ENCODE data around the gene NCOA7.

NCOA7 gene

DNA sequence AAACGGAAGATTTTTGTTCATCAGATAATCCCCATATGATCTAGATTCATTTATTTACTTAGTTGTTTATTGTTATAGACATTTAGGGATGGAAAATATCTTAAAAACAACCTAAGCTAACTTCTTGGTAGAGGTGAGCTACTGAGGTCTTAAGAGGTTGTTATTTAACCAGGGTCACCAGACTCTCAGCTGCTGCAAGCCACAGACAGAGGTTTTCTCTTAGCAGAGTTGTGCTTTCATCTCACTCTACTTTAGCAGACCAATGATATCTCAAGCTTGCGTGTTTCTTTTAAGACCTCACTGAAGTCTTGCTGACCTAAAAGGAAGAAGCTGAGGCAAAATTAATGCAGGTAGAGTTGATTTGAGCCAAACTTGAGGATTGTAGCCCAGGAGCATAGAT lies 43.6 kb downstream of the NCOA7 start:
- DNase-seq (ENCODE audit: low read depth), result no peak
- TF ChIP-seq, protein P1, sequence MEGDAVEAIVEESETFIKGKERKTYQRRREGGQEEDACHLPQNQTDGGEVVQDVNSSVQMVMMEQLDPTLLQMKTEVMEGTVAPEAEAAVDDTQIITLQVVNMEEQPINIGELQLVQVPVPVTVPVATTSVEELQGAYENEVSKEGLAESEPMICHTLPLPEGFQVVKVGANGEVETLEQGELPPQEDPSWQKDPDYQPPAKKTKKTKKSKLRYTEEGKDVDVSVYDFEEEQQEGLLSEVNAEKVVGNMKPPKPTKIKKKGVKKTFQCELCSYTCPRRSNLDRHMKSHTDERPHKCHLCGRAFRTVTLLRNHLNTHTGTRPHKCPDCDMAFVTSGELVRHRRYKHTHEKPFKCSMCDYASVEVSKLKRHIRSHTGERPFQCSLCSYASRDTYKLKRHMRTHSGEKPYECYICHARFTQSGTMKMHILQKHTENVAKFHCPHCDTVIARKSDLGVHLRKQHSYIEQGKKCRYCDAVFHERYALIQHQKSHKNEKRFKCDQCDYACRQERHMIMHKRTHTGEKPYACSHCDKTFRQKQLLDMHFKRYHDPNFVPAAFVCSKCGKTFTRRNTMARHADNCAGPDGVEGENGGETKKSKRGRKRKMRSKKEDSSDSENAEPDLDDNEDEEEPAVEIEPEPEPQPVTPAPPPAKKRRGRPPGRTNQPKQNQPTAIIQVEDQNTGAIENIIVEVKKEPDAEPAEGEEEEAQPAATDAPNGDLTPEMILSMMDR (IDR thresholded peaks at IDR 0.05; ENCODE audit: low read depth, low read length, missing control alignments), result no peak
- H3K4me3 ChIP-seq (ENCODE audit: low read depth, low read length), result no peak overlapping the region
- in situ Hi-C loops (cut with HindIII; ENCODE audit: low sequenced_read_pairs), result no loop called here

GRCh38 chr6:125835221-125835744 lies 44.5 kb downstream of the NCOA7 start:
- in situ Hi-C loops (cut with HindIII; ENCODE audit: low sequenced_read_pairs), result no loop called here
- DNase-seq (ENCODE audit: low read depth), result no peak
- TF ChIP-seq, protein P1 (IDR thresholded peaks at IDR 0.05; ENCODE audit: low read depth, low read length, missing control alignments), result no peak
- no peak overlapping the region for H3K4me3 ChIP-seq (ENCODE audit: low read depth, low read length)

DNA sequence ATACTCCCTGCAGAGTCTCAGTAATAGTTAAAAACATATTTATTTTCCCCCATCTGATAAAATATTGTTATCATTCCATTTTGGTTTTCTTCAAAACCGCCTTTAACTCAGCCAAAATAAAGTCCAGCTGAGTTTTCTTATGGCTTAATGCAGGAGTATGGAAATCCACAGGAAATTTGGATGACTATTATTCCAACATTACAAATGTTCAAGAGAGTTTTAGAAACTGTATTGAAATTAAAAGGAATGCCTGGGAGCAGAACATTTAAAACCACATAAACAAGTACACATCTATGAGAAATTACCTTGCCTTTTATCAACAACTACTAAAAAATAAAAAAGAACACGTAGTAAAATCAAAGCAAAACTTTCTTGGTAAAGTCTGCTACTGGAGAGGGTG lies 45.7 kb downstream of the NCOA7 start:
- no peak for DNase-seq (ENCODE audit: low read depth)
- TF ChIP-seq, protein P1 (IDR thresholded peaks at IDR 0.05; ENCODE audit: low read depth, low read length, missing control alignments), result no peak
- in situ Hi-C loops (cut with HindIII; ENCODE audit: low sequenced_read_pairs), result no loop called here
- H3K4me3 ChIP-seq (ENCODE audit: low read depth, low read length), result no peak overlapping the region

GRCh38 chr6:125839471-125839870 lies 48.7 kb downstream of the NCOA7 start:
- peak; percentile 8 for DNase-seq (ENCODE audit: low read depth)
- TF ChIP-seq, protein P1 (IDR thresholded peaks at IDR 0.05; ENCODE audit: low read depth, low read length, missing control alignments), result no peak
- H3K4me3 ChIP-seq (ENCODE audit: low read depth, low read length), result no peak overlapping the region
- in situ Hi-C loops (cut with HindIII; ENCODE audit: low sequenced_read_pairs), result no loop called here

- H3K4me3 ChIP-seq (ENCODE audit: low read depth, low read length), result no peak overlapping the region
- no peak for DNase-seq (ENCODE audit: low read depth)
- in situ Hi-C loops (cut with HindIII; ENCODE audit: low sequenced_read_pairs), result no loop called here
- TF ChIP-seq, protein P1 (IDR thresholded peaks at IDR 0.05; ENCODE audit: low read depth, low read length, missing control alignments), result no peak
Observed at GRCh38 chr6:125839879-125840278, 49.1 kb downstream of the NCOA7 start.

GRCh38 chr6:125841356-125842090 lies 50.8 kb downstream of the NCOA7 start:
- DNase-seq (ENCODE audit: low read depth), result no peak
- TF ChIP-seq, protein P1 (IDR thresholded peaks at IDR 0.05; ENCODE audit: low read depth, low read length, missing control alignments), result no peak
- in situ Hi-C loops (cut with HindIII; ENCODE audit: low sequenced_read_pairs), result no loop called here
- H3K4me3 ChIP-seq (ENCODE audit: low read depth, low read length), result no peak overlapping the region
